ENCODE results near the gene PDCD7. TPM values are rescaled to one million over a fixed set of nuclear protein-coding genes. Genes with fewer than 3 reads are reported as not detected.
A peak's percentile ranks its signal among the peaks of the same experiment; 100 is the strongest.

PDCD7 gene
- total RNA-seq, 2 experiments from 2014 or later: 33.8 to 35.1 TPM

DNA sequence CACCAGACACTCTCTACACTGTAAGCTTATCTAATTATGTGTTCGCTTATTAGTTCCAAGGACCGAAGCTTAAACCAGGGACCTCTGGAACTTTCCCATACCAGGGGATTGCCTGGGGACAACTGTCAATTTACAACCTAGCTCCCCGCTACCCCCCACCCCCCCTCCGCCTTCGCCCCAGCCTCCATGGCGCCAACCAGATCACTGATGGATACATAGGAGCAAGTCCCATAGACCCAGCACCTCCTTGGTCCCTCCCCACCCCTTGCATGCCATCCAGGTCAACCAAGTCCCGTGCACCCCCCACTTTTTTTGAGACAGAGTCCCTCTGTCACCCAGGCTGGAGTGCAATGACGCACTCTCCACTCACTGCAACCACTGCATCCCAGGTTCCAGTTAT, 930 bp upstream of the PDCD7 start:
- intact Hi-C loops (cut with micrococcal nuclease): loop anchor here (5.0 kb wide), 1 partner anchor 163 kb away; the partner anchor contains the start of gene RNU5A-1
- CTCF ChIA-PET: interaction anchor here (1.3 kb wide), 1 partner anchor 162 kb away, joined by 3 read pairs; no protein-coding TSS in a partner anchor
- H3K27ac Mint-ChIP-seq: no peak overlapping the region
- H3K9me3 Mint-ChIP-seq: peaks cover 7% of the 10 kb centered on the region
- no peak for DNase-seq
- TF ChIP-seq, protein P1, sequence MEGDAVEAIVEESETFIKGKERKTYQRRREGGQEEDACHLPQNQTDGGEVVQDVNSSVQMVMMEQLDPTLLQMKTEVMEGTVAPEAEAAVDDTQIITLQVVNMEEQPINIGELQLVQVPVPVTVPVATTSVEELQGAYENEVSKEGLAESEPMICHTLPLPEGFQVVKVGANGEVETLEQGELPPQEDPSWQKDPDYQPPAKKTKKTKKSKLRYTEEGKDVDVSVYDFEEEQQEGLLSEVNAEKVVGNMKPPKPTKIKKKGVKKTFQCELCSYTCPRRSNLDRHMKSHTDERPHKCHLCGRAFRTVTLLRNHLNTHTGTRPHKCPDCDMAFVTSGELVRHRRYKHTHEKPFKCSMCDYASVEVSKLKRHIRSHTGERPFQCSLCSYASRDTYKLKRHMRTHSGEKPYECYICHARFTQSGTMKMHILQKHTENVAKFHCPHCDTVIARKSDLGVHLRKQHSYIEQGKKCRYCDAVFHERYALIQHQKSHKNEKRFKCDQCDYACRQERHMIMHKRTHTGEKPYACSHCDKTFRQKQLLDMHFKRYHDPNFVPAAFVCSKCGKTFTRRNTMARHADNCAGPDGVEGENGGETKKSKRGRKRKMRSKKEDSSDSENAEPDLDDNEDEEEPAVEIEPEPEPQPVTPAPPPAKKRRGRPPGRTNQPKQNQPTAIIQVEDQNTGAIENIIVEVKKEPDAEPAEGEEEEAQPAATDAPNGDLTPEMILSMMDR (IDR thresholded peaks at IDR 0.05): no peak
- peaks cover 18% of the 10 kb centered on the region for H3K36me3 Mint-ChIP-seq (ENCODE audit: low read depth)
- H3K27me3 Mint-ChIP-seq: no peaks in the 10 kb centered on the region
- peak overlapping the region; percentile 83 for H3K4me3 Mint-ChIP-seq
- H3K4me1 Mint-ChIP-seq (ENCODE audit: low read depth): peaks cover 21% of the 10 kb centered on the region
- ATAC-seq: no peak
- POLR2A ChIA-PET: interaction anchor here (0.7 to 1.3 kb wide), 3 partner anchors 24 to 170 kb away, joined by 3 to 9 read pairs (median 3); partner anchors contain the start of genes RNU5B-1 and SLC51B

DNA sequence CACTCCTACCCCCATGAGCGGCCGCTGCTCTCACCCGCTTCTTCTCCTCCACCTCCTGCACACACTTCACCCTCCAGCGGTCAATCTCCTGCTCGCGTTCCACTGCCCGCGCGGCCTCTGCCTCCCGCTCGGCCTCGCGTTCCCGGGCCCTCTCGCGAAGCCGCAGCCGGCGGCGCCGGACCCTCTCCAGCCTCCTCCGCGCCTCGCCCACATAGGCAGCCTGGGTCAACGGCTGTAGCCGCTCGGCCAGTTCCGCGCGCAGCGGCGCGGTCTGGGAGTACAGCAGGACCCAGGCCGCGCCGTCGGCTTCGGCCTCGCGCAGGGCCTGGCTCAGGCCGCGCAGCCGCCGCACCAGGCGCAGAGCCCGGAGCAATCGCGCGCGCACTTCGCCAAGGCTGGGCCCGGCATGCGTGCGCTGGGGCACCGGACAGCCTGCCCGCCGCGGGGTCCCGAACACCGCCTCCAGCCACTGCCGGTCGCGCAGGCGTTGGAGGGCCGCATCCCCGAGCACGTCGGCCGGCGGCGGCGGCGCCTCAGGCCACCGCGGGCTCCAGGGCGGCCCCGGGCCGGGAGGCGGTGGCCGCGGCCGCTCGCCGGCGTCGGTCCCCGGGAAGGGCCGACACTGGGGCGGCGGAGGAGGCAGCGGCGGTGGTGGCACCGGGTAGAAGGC, 595 bp downstream of the PDCD7 start:
- peaks cover 26% of the 10 kb centered on the region for H3K36me3 Mint-ChIP-seq (ENCODE audit: low read depth)
- H3K4me3 Mint-ChIP-seq: peak overlapping the region; percentile 86
- H3K4me1 Mint-ChIP-seq (ENCODE audit: low read depth): peaks cover 29% of the 10 kb centered on the region
- no peaks in the 10 kb centered on the region for H3K27me3 Mint-ChIP-seq
- TF ChIP-seq, protein P1 (IDR thresholded peaks at IDR 0.05): no peak
- H3K9me3 Mint-ChIP-seq: peaks cover 7% of the 10 kb centered on the region
- ChIA-PET CTCF (interaction anchor here (1.3 kb wide), 1 partner anchor 164 kb away, joined by 3 read pairs; no protein-coding TSS in a partner anchor), POLR2A (interaction anchor here (1.0 to 1.3 kb wide), 3 partner anchors 8 to 171 kb away, joined by 3 to 9 read pairs (median 4); partner anchors contain the start of gene RNU5B-1)
- ATAC-seq (peak; percentile 40), DNase-seq (peak; percentile 28)
- intact Hi-C loops (cut with micrococcal nuclease): loop anchor here (5.0 kb wide), 1 partner anchor 164 kb away; the partner anchor contains the start of gene RNU5A-1
- H3K27ac Mint-ChIP-seq: peak overlapping the region; percentile 84

DNA sequence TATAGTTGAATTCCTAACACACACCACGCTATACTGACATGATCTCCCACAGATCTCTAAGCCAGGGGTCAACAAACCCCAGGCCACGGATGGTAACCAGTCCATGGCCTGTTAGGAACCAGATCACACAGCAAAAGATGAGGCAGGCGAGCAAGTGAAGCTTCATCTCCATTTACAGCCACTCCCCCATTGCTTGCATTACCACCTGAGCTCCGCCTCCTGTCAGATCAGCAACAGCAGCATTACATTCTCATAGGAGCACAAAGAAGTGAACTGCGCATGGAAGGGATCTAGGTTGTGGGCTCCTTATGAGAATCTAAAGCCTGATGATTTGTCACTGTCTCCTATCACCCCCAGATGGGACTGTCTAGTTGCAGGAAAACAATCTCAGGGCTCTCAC, 2.7 kb downstream of the PDCD7 start:
- peak; percentile 12 for DNase-seq
- no peaks in the 10 kb centered on the region for H3K27me3 Mint-ChIP-seq
- peaks cover 36% of the 10 kb centered on the region for H3K4me1 Mint-ChIP-seq (ENCODE audit: low read depth)
- no peak overlapping the region for H3K27ac Mint-ChIP-seq
- H3K36me3 Mint-ChIP-seq (ENCODE audit: low read depth): peaks cover 26% of the 10 kb centered on the region
- CTCF ChIA-PET: interaction anchor here (0.9 kb wide), 1 partner anchor 29 kb away, joined by 3 read pairs; no protein-coding TSS in a partner anchor
- intact Hi-C loops (cut with micrococcal nuclease): loop anchor here (5.0 kb wide), 1 partner anchor 166 kb away; the partner anchor contains the start of gene RNU5A-1
- ATAC-seq: no peak
- POLR2A ChIA-PET: interaction anchor here (0.6 to 0.9 kb wide), 2 partner anchors 87 to 174 kb away, joined by 3 read pairs; partner anchors contain the start of gene RNU5B-1
- H3K9me3 Mint-ChIP-seq: no peaks in the 10 kb centered on the region
- TF ChIP-seq, protein P1 (IDR thresholded peaks at IDR 0.05): no peak
- no peak overlapping the region for H3K4me3 Mint-ChIP-seq

DNA sequence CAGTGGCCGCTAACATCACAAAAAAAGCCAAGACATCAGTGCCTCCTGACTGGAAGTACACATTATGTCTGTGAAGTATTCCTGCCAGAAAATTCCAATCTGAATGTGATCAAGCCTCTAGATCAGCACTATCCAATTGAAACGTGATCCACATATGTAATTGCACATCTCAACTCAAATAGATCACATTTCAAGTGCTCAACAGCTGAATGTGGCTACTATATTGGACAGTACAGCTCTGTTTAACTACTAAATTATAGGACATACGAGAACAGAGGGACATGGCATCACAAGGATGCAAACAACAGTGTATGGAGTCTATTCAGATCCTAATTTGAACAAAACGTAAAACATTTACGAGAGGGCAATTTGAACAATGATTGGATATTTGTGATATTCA, 18.1 kb downstream of the PDCD7 start:
- ATAC-seq: no peak
- no peak overlapping the region for H3K4me3 Mint-ChIP-seq
- ChIA-PET POLR2A (no interaction called here), CTCF (interaction anchor here (1.5 to 5.8 kb wide), 2 partner anchors 14 to 82 kb away, joined by 4 to 31 read pairs; no protein-coding TSS in a partner anchor)
- no peak for DNase-seq
- TF ChIP-seq, protein P1 (IDR thresholded peaks at IDR 0.05): no peak
- H3K36me3 Mint-ChIP-seq (ENCODE audit: low read depth): peaks cover 26% of the 10 kb centered on the region
- no peaks in the 10 kb centered on the region for H3K4me1 Mint-ChIP-seq (ENCODE audit: low read depth)
- intact Hi-C loops (cut with micrococcal nuclease): no loop called here
- H3K27me3 Mint-ChIP-seq: no peaks in the 10 kb centered on the region
- H3K27ac Mint-ChIP-seq: no peak overlapping the region
- H3K9me3 Mint-ChIP-seq: no peaks in the 10 kb centered on the region

DNA sequence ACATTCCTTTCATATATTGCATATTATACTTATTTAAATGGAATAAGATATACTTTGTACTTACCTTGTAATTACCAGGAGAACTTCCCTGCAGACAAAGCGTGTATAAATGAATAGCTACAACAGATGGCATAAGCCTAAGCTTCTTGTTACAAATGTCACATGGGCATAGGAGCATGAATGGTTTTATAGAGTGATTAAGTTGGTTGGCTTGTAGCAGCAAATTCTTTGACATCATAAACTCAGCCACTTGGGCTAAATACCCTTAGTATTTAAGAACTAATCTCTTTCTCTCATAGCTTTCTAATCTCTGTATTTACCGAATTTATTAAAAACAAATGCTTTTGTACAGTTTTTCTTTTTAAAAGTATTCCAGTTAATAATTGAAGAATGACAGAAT, 18.5 kb downstream of the PDCD7 start, which contains the start of gene UBAP1L:
Gene UBAP1L (minus strand): TSS at position 115 of the 400 bp plus-strand sequence. CDS start 8,985 bp downstream, outside the sequence.
- Mint-ChIP-seq H3K4me3 (no peak within 1 kb of the TSS), H3K27ac (no peak within 1 kb of the TSS), H3K36me3 (ENCODE audit: low read depth) (peaks cover 26% of the 10 kb centered on the region), H3K27me3 (no peaks in the 10 kb centered on the region), H3K9me3 (no peaks in the 10 kb centered on the region), H3K4me1 (ENCODE audit: low read depth) (no peaks in the 10 kb centered on the region)
- ATAC-seq (no peak), DNase-seq (no peak)
- TF ChIP-seq, protein P1 (IDR thresholded peaks at IDR 0.05): no peak
- CTCF ChIA-PET: interaction anchor here (1.3 to 1.7 kb wide), 3 partner anchors 8 to 81 kb away, joined by 4 to 7 read pairs (median 4); no protein-coding TSS in a partner anchor
- intact Hi-C loops (cut with micrococcal nuclease): no loop called here
- POLR2A ChIA-PET: no interaction called here

All from activated CD8-positive, alpha-beta T cell treated with anti-CD3 and anti-CD28 coated beads for 36 hours (primary cell).